ENCODE data around the gene WDR59. TPM values are rescaled to one million over a fixed set of nuclear protein-coding genes. Genes with fewer than 3 reads are reported as not detected.

WDR59 gene
- total and polyA plus RNA-seq, 2 experiments from 2014 or later: 38.7 to 54.5 TPM

GRCh38 chr16:74939688-74940087 lies 45.2 kb downstream of the WDR59 start:
- Histone ChIP-seq H3K4me2 (no peak overlapping the region), H3K4me1 (ENCODE audit: insufficient read depth) (no peaks in the 10 kb centered on the region), H3K27me3 (ENCODE audit: insufficient read depth) (no peaks in the 10 kb centered on the region), H3K27ac (ENCODE audit: low read depth) (no peak overlapping the region), H3K9me2 (ENCODE audit: insufficient read depth) (no peaks in the 10 kb centered on the region), H2AFZ (no peak overlapping the region), H3K79me2 (replicated peaks; ENCODE audit: insufficient read depth) (no peaks in the 10 kb centered on the region), H3F3A (replicated peaks; ENCODE audit: low read depth) (no peaks in the 10 kb centered on the region), H4K20me1 (replicated peaks; ENCODE audit: insufficient read depth) (0 out of 2 replicates have a peak, but pooled peaks cover 3% of the 10 kb centered on the region), H3K4me3 (no peak overlapping the region), H3K36me3 (ENCODE audit: insufficient read depth) (peaks cover 26% of the 10 kb centered on the region)
- Mint-ChIP-seq H3K36me3 (ENCODE audit: low read depth) (peaks cover 54% of the 10 kb centered on the region), H3K9me3 (no peaks in the 10 kb centered on the region), H3K4me3 (no peak overlapping the region), H3K27ac (no peak overlapping the region), H3K27me3 (ENCODE audit: insufficient read depth, low read depth, poor library complexity) (peaks cover 5% of the 10 kb centered on the region), H3K4me1 (no peaks in the 10 kb centered on the region)
- ATAC-seq (no peak), DNase-seq (ENCODE audit: low spot score) (no peak)
- TF ChIP-seq ETS1 (IDR thresholded peaks at IDR 0.05) (no peak), JUNB (IDR thresholded peaks at IDR 0.05; ENCODE audit: unreplicated experiment) (no peak), ZNF331 (CRISPR knock-in tag; IDR thresholded peaks at IDR 0.05; ENCODE audit: low read depth) (no peak), CTCF (conservative IDR thresholded peaks at IDR 0.05; ENCODE audit: low read depth in 2 of 2) (no peak), STAT1 (IDR thresholded peaks at IDR 0.05; ENCODE audit: unreplicated experiment) (no peak), CREB1 (CRISPR knock-in tag; IDR thresholded peaks at IDR 0.05; ENCODE audit: low read depth) (no peak), EZH2 (IDR thresholded peaks at IDR 0.05; ENCODE audit: low read depth, unreplicated experiment) (no peak), EZH2phosphoT487 (IDR thresholded peaks at IDR 0.05; ENCODE audit: unreplicated experiment) (no peak), POLR2AphosphoS5 (IDR thresholded peaks at IDR 0.05; ENCODE audit: low read depth) (no peak), REST (IDR thresholded peaks at IDR 0.05; ENCODE audit: unreplicated experiment) (no peak), NANOG (IDR thresholded peaks at IDR 0.05; ENCODE audit: borderline replicate concordance) (no peak), ZNF114 (CRISPR knock-in tag; IDR thresholded peaks at IDR 0.05) (no peak), ZNF462 (CRISPR knock-in tag; IDR thresholded peaks at IDR 0.05) (no peak)
